Erythroblast (primary cell): ENCODE results near the gene TRMT6.

ENCODE experiments used
- DNase-seq, 2 experiments: peaks; one replicate each; lab custom pipeline; 2025; lab: John Stamatoyannopoulos, UW
- GATA1 ChIP-seq: IDR thresholded peaks from 2 replicates; pipeline ENCODE4 v1.6.1; 2011; ENCODE audit warnings: low read depth, mild to moderate bottlenecking, control low read depth, low read length, moderate library complexity
- POLR2A ChIP-seq: IDR thresholded peaks from 2 replicates; pipeline ENCODE4 v1.6.1; 2011; ENCODE audit warnings: mild to moderate bottlenecking, low read length

The TRMT6 gene

DNA sequence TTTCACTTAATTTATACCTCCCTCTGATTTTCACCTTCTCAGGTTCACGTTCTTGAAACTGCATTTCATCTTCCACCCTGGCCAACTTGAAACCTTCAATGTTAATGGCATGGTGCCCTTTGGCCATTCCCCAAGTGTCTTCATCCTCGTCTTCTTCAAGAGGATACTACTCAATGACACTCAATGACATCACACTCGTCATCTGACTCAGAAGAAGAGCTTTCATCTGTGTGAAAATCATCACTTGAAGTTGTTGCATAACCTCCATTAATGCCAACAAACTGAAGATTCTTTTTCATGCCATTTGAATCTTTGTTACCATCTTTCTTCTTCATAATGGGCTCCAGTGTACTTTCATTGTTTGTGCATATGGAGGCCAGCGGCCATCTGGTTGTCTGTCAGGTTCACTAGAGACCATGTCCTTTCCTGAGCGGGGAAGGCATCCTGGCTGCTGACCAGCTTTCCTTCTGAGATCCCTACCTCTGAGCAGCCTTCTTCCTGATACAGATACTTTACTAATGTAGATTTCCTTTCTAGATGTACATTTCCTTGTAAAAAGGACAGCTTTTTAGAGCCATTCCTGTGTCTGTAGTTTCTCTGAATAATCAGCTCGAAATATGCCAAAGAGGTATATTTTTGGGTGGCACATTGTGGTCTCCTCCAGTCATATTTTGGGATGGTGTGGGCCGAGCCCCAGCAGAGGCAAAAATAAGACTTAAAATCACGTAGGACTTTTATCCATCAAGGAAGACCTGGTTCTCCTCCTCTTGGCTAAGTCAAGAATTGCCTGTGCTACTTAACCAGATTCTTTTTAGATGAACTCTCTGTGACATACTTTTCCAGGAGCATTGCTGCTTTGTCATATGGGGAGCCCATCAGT lies 21.3 kb downstream of the TRMT6 start:
- no peak for DNase-seq

DNA sequence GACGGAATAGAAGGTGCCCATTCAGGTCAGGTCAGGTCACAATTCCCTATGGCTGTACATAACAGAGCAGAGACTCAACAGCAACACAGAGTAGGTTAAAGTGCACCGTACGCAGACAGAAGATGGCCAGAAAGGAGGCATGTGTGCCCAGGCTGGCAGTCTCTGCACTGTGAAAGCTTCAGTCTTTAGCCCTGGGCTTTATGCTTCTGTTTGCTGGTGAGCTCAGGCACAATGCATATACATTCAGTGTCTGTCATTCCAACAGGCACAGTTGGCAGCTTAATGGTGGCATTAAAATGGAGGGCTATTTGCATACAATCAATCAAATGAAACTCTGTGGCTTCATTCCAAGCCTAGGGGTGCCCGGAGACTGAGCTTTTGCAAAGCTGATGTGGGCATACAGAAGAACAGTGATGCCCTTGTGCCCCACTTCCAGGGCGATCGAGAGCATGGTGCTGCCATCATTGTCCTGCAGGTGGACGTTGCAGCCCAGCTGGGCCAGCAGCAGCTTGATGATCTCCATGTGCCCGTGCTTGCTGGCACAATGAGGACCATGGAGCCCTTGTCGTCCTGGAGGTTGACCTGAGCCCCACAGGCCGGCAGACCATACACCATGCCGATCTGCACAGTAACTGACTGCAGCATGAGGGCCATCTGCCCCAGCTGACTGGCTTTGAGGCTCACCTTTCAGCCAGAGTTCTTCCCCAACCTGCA lies 22.4 kb downstream of the TRMT6 start:
- TF ChIP-seq GATA1, result no peak
- no peak for TF ChIP-seq POLR2A
- no peak for DNase-seq

More for the DNA sequence above, 21.3 kb downstream of the TRMT6 start:
- no peak for TF ChIP-seq GATA1
- no peak for TF ChIP-seq POLR2A

DNA sequence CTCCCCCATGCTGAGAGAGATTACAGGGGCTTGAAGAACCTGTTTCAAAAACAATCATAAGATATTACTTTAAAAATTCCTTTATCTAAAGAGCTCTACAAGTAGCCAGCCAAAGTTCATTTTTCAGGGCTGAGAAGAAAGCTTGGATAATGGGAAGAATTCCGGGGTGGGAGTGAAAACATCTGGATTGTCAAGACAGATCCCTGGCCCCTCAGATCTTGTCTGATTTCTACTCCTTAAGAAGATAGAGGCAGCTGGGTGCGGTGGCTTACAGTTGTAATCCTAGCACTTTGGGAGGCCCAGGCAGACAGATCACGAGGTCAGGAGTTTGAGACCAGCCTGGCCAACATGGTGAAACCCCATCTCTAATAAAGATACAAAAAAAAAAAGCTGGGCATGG lies 24.8 kb downstream of the TRMT6 start:
- TF ChIP-seq GATA1 (no peak), POLR2A (no peak)
- DNase-seq, result no peak

DNA sequence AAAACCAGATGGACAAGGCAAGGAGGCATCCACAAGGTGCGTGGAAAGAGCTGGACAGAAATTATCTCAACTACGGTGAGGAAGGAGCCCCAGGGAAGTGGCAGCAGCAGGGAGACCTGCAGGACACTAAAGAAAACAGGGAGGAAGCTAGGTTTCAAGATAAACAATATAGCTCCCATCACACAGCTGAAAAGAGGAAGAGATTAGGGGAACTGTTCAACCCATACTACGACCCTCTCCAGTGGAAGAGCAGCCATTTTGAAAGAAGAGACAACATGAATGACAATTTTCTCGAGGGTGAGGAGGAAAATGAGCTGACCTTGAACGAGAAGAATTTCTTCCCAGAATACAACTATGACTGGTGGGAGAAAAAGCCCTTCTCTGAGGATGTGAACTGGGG lies 26.8 kb downstream of the TRMT6 start:
- no peak for DNase-seq
- TF ChIP-seq POLR2A, result no peak
- no peak for TF ChIP-seq GATA1

DNA sequence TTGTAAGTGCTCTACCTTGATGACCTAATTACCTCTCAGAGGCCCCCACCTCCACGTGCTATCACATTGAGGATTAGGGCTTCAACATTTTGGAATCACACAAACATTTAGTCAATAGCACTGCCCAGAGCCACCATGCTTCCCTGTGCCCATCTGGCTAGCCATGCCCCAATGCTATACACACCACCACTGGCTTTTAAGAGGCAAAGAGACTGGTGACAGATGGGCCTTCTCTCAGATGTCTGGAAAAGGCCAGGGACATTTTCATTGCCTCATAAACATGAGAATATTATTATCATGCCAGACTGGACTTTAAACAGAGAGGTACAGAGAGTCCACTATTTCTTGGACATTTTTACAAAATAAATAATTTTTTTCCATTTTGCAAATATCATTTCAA lies 29.8 kb downstream of the TRMT6 start:
- no peak for DNase-seq
- no peak for TF ChIP-seq GATA1
- no peak for TF ChIP-seq POLR2A

DNA sequence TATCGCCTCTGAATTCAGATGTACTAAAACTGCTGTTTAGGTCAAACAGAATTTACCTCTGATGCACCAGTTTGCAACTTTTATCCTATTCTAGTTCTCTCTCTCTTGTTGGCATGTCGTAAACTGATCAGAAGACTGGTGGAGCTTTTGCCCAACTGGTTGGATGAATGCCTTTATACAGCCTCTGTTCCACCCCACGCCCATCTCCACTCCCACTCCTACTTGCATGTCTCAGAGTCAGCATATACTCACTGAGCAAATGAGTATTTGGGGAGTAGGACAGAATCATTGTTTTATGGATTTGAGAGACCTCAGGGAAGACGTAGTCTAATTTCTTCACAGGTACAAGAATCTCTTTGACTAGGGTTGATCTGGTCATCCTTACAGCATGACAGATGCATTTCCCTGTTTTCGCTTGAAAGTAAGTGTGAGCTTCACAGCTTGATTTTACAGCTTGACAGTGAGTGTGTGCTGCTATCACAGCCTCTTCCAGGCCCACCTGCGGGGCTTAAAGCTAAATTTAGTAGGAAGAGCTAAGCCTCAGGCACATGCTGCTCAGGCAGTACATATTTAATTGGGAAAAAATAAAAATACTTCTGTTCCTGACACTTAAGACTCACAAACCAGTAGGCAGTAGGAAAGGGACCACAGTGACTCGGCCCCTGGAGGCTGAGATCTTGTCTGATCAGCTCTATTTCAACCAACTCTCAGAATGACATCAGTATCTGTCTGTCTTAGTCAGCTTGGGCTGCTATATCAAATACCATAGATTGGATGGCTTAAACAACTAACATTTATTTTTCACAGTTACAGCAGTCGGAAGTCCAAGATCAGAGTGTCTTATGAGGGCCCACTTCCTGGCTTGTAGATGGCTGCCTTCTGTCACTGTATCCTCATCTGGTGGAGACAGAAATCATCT lies 30.4 kb downstream of the TRMT6 start:
- DNase-seq, result no peak
- TF ChIP-seq GATA1 (no peak), POLR2A (no peak)

DNA sequence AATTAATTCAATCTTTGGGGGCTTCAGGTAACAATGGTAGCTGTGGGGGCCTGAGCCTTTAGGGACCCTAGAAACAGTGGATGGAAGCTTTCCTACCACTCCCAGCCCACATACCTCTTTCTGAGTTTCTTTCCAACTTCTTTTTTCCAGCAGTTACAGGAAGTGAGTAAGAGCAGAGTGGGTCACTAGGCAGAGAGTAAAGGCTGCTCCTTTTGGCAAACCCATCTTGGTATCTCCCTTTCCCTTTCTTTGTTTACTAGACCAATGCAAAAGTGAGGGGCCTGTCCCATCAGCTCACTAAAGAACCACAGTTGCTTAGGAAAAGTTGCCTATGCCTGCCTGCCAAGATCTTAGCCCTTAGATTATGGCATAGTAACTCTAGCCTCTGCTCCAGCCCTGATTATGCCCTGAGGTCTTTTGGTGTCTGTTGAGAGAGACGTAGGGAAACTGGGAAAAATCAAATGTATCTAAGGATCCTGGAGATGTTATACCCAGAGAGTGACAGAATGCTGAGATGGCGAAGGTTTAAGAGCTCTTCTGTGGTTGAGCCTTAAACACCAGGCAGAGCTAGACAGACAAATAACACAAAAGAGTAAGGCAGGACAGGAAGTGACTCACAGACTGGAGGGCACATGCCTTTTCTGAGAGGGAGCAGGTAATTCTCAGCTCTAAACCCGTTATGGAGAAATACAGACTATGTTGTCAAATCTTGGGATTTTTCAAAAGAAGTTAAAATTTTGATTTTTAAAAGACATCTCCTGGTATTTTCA lies 31.3 kb downstream of the TRMT6 start:
- DNase-seq, result no peak
- TF ChIP-seq GATA1 (no peak), POLR2A (no peak)

DNA sequence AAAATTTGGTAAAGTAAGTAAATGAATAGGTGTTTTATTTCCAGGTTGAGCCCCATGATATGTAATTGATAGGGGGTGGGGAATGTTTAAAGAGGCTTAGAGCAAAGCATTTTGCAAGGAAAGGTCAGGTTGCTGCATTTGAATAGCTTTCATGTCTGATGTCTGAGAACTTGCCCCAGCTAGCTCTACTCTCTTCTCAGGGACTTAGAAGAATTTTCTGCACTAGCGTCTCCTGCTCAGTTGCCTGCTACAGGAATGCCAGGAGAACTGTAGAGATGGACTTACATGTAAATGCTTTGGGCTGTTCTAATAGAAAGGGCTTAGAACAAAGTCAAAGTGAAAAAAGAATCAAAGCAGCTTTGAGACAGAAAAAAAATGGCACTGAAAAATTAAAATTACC lies 35.5 kb downstream of the TRMT6 start:
- no peak for DNase-seq
- TF ChIP-seq POLR2A, result no peak
- TF ChIP-seq GATA1, result no peak

DNA sequence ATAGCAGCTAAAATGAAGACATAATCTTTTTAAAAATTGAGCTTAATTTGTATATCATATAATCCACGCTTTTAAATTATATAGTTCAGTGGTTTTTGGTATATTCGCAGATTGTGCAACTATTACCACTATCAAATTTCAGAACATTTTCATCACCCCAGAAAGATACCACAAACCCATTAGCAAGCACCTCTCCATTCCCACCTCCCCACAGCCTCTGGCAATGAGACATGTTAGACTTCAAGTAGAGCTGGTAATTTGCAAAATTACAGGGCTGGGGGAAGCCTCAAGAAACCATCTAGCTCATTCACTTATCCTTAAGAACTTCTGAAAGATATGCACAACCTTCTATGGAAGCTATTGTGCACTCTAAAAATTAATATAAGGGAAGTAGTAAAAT lies 37.2 kb downstream of the TRMT6 start:
- TF ChIP-seq GATA1 (no peak), POLR2A (no peak)
- no peak for DNase-seq

DNA sequence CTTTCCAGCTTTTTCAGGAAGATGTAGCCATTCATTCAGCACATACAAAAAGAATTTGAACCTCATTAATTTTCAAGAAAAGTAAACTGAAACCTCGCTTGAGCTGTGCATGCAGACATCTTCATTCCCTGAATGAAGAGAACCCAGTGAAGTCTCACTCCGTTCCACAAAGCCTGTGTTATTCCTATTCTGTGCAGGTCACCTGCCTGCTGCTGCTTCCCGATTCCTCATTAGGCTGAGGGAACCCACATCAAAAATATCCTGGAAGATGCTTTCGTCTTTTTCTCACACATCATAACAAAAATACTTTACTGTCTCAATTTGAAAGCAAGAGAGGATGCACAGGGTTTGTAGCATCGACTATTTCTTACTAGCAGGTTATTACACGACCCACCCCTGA lies 40.1 kb downstream of the TRMT6 start:
- DNase-seq, result no peak
- TF ChIP-seq POLR2A, result no peak
- no peak for TF ChIP-seq GATA1

DNA sequence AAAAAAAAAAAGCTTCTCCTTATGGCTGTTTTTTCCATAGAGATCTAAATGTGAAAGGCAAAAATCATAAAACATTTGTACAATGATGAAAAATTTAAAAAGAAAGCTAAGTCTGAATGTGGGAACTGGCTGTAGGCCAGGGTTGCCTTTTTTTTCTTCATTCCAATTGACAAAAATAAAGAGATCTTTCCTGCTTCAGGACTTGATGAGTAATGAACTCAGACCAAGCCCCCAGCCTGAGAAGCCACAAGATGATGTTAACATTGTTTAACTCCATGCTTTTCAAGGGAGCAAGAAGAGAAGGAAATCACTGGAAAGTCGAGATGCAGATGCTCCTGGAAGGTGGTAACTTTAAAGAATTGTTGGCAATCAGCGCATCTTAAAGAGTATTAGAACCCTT lies 41.4 kb downstream of the TRMT6 start:
- TF ChIP-seq POLR2A, result no peak
- no peak for TF ChIP-seq GATA1
- DNase-seq, result no peak

DNA sequence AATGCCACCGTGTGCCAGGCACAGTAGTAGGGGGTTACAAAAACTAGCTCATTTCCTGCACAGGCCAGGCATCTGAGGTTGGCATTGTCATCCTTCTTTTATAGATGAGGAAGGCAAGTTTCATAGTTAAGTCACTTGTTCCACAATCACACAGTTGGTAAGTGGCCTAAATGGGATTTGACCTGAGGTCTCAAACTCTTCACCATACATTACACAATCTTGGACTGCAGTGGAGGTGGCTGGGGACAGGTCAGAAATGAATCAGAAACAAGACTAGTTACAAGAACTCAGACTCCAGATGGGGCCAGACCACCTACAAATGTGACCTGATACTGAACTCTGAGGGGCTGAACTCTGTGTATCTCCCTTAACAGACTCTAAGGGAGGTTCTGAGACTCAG lies 49.4 kb downstream of the TRMT6 start:
- TF ChIP-seq POLR2A (no peak), GATA1 (no peak)
- no peak for DNase-seq

DNA sequence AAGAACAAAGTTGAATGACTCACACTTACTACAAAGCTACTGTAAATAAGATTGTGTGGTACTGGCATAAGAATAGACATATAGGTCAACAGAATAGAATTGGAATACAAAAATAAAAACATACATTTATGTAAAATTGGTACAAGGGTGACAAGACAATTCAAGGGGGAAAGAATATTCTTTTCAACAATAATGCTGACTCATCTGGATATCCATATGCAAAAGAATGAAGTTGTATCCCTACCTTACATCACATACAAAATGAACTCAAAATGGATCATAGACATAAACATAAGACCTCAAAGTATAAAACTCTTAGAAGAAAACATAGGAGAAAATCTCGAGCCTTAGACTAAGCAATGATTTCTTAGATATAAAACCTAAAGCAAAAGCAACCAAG lies 50.9 kb downstream of the TRMT6 start:
- DNase-seq, result no peak
- TF ChIP-seq POLR2A (no peak), GATA1 (no peak)
